ENCODE data around the gene LDLRAD1.
"Not testable (repeated sequence)": the region's sequence is repeated elsewhere in the genome, so short reads cannot be mapped to it uniquely, and the experiment has no call there.

Gene LDLRAD1

GRCh38 chr1:53971718-53972117 lies 46.3 kb downstream of the LDLRAD1 start:
- DNase-seq (ENCODE audit: low spot score): no peak
- TF ChIP-seq, protein P1, sequence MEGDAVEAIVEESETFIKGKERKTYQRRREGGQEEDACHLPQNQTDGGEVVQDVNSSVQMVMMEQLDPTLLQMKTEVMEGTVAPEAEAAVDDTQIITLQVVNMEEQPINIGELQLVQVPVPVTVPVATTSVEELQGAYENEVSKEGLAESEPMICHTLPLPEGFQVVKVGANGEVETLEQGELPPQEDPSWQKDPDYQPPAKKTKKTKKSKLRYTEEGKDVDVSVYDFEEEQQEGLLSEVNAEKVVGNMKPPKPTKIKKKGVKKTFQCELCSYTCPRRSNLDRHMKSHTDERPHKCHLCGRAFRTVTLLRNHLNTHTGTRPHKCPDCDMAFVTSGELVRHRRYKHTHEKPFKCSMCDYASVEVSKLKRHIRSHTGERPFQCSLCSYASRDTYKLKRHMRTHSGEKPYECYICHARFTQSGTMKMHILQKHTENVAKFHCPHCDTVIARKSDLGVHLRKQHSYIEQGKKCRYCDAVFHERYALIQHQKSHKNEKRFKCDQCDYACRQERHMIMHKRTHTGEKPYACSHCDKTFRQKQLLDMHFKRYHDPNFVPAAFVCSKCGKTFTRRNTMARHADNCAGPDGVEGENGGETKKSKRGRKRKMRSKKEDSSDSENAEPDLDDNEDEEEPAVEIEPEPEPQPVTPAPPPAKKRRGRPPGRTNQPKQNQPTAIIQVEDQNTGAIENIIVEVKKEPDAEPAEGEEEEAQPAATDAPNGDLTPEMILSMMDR (IDR thresholded peaks at IDR 0.05; ENCODE audit: extremely low read depth, missing control alignments): no peak

DNA sequence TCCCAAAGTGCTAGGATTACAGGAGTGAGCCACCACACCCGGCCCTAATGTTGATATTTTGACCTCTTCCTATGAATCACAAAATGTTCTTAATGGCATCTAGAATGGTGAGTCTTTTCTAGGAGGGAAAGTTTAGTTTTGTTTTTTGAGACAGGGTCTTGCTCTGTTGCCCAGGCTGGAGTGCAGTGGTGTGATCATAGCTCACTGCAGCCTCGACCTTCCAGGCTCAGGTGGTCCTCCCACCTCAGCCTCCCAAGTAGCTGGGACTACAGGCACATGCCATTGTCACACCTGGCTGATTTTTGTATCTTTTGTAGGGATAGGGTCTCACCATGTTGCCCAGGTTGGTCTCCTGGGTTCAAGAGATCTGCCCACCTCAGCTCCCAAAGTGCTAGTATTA lies 48.7 kb downstream of the LDLRAD1 start:
- DNase-seq (ENCODE audit: low spot score): not testable (repeated sequence)

DNA sequence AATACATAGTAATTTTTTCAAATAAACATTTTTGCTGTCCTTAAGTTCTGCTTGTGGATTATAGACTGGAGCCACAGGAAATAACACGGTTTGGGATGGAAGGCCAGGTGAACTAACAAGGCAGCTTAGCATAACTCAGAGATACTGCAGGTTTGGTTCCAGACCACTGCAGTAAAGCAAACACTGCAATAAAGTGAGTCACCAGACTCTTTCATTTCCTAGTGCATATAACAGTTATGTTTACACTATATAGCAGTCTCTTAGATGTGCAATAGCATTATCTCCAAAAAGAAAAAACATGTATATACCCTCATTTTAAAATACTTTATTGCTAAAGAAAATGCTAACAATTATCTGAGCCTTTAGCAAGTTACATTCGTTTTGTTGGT lies 49.9 kb downstream of the LDLRAD1 start:
- DNase-seq (ENCODE audit: low spot score): no peak
- TF ChIP-seq, protein P1 (IDR thresholded peaks at IDR 0.05; ENCODE audit: extremely low read depth, missing control alignments): no peak

GRCh38 chr1:53967409-53968124 lies 50.4 kb downstream of the LDLRAD1 start:
- TF ChIP-seq, protein P1 (IDR thresholded peaks at IDR 0.05; ENCODE audit: extremely low read depth, missing control alignments): no peak
- no peak for DNase-seq (ENCODE audit: low spot score)

DNA sequence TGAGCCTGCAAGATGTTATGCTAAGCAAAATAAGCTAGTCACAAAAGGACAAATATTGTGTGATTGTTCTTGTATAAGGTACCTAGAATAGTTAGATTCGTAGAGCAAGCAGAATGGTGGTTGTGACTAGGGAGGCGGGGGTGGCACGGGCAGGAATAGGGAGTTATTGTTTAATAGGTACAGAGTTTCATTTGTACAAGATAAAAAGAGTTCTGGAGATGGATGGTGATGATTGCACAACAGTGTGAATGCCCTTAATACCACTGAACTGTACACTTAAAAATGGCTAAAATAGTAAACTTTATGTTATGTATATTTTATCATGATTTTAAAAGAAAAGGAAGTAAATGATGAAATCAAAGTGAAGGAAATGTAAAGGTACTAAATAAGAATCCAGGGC lies 51.2 kb downstream of the LDLRAD1 start:
- TF ChIP-seq, protein P1 (IDR thresholded peaks at IDR 0.05; ENCODE audit: extremely low read depth, missing control alignments): no peak
- no peak for DNase-seq (ENCODE audit: low spot score)

- no peak for DNase-seq (ENCODE audit: low spot score)
- TF ChIP-seq, protein P1 (IDR thresholded peaks at IDR 0.05; ENCODE audit: extremely low read depth, missing control alignments): no peak
These were observed 53.9 kb downstream of the LDLRAD1 start for GRCh38 chr1:53964109-53964508.

DNA sequence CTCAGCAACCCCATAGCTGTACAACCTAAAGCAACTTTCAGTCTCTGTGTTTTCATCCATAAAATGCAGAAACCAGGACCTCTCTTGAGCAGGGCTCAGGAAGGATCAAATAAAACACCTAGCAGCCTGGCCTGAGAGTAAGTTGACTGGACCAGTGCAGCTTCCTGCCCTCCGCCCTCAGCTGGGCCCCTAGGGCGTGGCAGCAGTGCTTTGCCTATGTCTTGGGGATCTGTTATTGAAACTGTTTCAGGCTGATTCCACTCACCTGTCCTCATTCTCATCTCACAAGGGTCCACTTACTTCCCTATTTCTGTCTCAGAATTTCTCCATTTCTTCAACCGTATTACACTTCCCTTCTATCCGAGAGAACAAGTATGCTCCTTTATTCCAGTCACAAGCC lies 54.5 kb downstream of the LDLRAD1 start:
- no peak for DNase-seq (ENCODE audit: low spot score)
- TF ChIP-seq, protein P1 (IDR thresholded peaks at IDR 0.05; ENCODE audit: extremely low read depth, missing control alignments): no peak

GRCh38 chr1:53962395-53962794 lies 55.6 kb downstream of the LDLRAD1 start:
- DNase-seq (ENCODE audit: low spot score): no peak
- TF ChIP-seq, protein P1 (IDR thresholded peaks at IDR 0.05; ENCODE audit: extremely low read depth, missing control alignments): no peak

All from GM20000 (cell line).